ENCODE measurements around the gene EHD2.

GRCh38 chr19:47682939-47683338 lies 30.3 kb upstream of the EHD2 start:
- no peak for TF ChIP-seq CTCF (IDR thresholded peaks at IDR 0.05; ENCODE audit: insufficient read depth, low read length, poor library complexity, severe bottlenecking)
- TF ChIP-seq EZH2phosphoT487 (conservative IDR thresholded peaks at IDR 0.05; ENCODE audit: low read length), result no peak

Data from SU-DHL-6 (cell line).